B cell (primary cell): ENCODE results near the gene TIAM2. TPM values are rescaled to one million over a fixed set of nuclear protein-coding genes. Genes with fewer than 3 reads are reported as not detected.

Experiments used
- ATAC-seq: fragments of 200-7000 bp; cut with Tn5 transposase; one replicate; pipeline ENCODE4 v1.10.0; 2021; ENCODE audit warnings: low read depth, mild to moderate bottlenecking, moderate number of reproducible peaks, moderate library complexity
- CTCF ChIA-PET: fragments of 350-600 bp; sonication (Branson Sonifier 250); formaldehyde crosslinking; loops from one replicate; lab custom pipeline; 2021; ENCODE audit warnings: antibody characterized with exemption, inconsistent platforms; lab: Charles Lee
- POLR2A ChIA-PET: fragments of 350-600 bp; sonication (Branson Sonifier 250); formaldehyde crosslinking; loops from one replicate; lab custom pipeline; 2021; ENCODE audit warnings: antibody characterized with exemption; lab: Charles Lee
- DNase-seq: peaks from one replicate; pipeline ENCODE4 v3.0.0; 2013
- H2AFZ ChIP-seq: 2 replicates; pipeline ENCODE4 v1.6.1; 2012; ENCODE audit warnings: mild to moderate bottlenecking, low read depth, low read length; ENCODE audit not compliant: insufficient read depth, poor library complexity, severe bottlenecking
- H3K27ac ChIP-seq, 2 donors: 1 replicate in 1 of 2; 2 replicates in 1 of 2; pipeline ENCODE4 v1.5.1; 2012 to 2013; ENCODE audit warnings: low read length in 2 of 2, mild to moderate bottlenecking in 2 of 2, moderate library complexity in 1 of 2
- H3K27me3 ChIP-seq, 4 experiments: fragments of 200-600 bp in 1 of 4; sonication (generic) in 1 of 4; replicated peaks in 1 of 4; 1 replicate in 2 of 4; 2 replicates in 2 of 4; pipeline versions ENCODE4 v1.6.1 to v1.7.0; 2013 to 2016; ENCODE audit warnings: low read length in 3 of 4, mild to moderate bottlenecking in 2 of 4, mixed read lengths in 1 of 4, moderate library complexity in 1 of 4; ENCODE audit not compliant: insufficient read depth in 4 of 4, control insufficient read depth in 3 of 4; ENCODE audit errors: control extremely low read depth in 1 of 4
- H3K36me3 ChIP-seq, 2 experiments: replicated peaks in 1 of 2; 1 replicate in 1 of 2; 2 replicates in 1 of 2; pipeline versions ENCODE4 v1.6.1 to v1.7.1; 2013; ENCODE audit warnings: low read length in 1 of 2; ENCODE audit not compliant: insufficient read depth in 2 of 2, control insufficient read depth in 1 of 2; ENCODE audit errors: control extremely low read depth in 1 of 2, extremely low read depth in 1 of 2
- H3K4me1 ChIP-seq, 2 donors: fragments of 200-600 bp in 1 of 2; sonication (generic) in 1 of 2; 1 replicate in 1 of 2; 2 replicates in 1 of 2; pipeline versions ENCODE4 v1.5.1 to v1.6.1; 2013 to 2017; ENCODE audit warnings: low read length in 2 of 2; ENCODE audit not compliant: control insufficient read depth in 2 of 2, insufficient read depth in 2 of 2
- H3K4me2 ChIP-seq: replicated peaks from 2 replicates; pipeline ENCODE3; 2012; ENCODE audit warnings: mild to moderate bottlenecking, low read depth, low read length; ENCODE audit not compliant: poor library complexity, severe bottlenecking
- H3K4me3 ChIP-seq, 5 experiments: fragments of 200-600 bp in 1 of 5; sonication (generic) in 1 of 5; 1 replicate in 3 of 5; 2 replicates in 2 of 5; pipeline versions ENCODE4 v1.5.1 to v1.7.0; 2011 to 2016; ENCODE audit warnings: low read length in 4 of 5, mild to moderate bottlenecking in 4 of 5, low read depth in 2 of 5, control low read depth in 1 of 5, moderate library complexity in 1 of 5; ENCODE audit not compliant: insufficient read depth in 1 of 5; ENCODE audit errors: control extremely low read depth in 1 of 5, extremely low read depth in 1 of 5
- H3K79me2 ChIP-seq: fragments of 200-600 bp; sonication (generic); one replicate; pipeline ENCODE4 v1.6.0; 2016; ENCODE audit warnings: low read length; ENCODE audit not compliant: control insufficient read depth, insufficient read depth
- H3K9ac ChIP-seq: fragments of 200-600 bp; sonication (generic); 2 replicates; pipeline ENCODE4 v1.6.1; 2017; ENCODE audit warnings: mild to moderate bottlenecking, low read length, moderate library complexity
- H3K9me3 ChIP-seq, 3 donors: one replicate each; pipeline versions ENCODE4 v1.6.1 to v1.7.1; 2013; ENCODE audit warnings: low read length in 2 of 3; ENCODE audit not compliant: control insufficient read depth in 2 of 3, insufficient read depth in 1 of 3; ENCODE audit errors: control extremely low read depth in 1 of 3
- H4K20me1 ChIP-seq: 2 replicates; pipeline ENCODE4 v1.6.0; 2012; ENCODE audit warnings: mild to moderate bottlenecking, low read length; ENCODE audit not compliant: insufficient read depth, control insufficient read depth, poor library complexity, severe bottlenecking
- H3K27ac Mint-ChIP-seq: one replicate; pipeline ENCODE4 v1.8.0; 2021; ENCODE audit warnings: mixed read lengths
- H3K27me3 Mint-ChIP-seq: one replicate; pipeline ENCODE4 v1.8.0; 2021; ENCODE audit warnings: mixed read lengths
- H3K4me1 Mint-ChIP-seq: one replicate; pipeline ENCODE4 v1.8.0; 2021; ENCODE audit warnings: mixed read lengths
- H3K4me3 Mint-ChIP-seq: one replicate; pipeline ENCODE4 v1.8.0; 2021; ENCODE audit warnings: mixed read lengths
- H3K9me3 Mint-ChIP-seq: one replicate; pipeline ENCODE4 v1.8.0; 2022; ENCODE audit warnings: mixed read lengths; ENCODE audit not compliant: insufficient read depth
- CTCF ChIP-seq: fragments of 200-600 bp; IDR thresholded peaks from one replicate; pipeline ENCODE4 v1.8.0; 2022; ENCODE audit warnings: antibody characterized with exemption, mild to moderate bottlenecking
- EZH2 ChIP-seq: IDR thresholded peaks from 2 replicates; pipeline ENCODE4 v1.6.1; 2012; ENCODE audit warnings: borderline replicate concordance, low read depth, mild to moderate bottlenecking, moderate library complexity, low read length; ENCODE audit not compliant: insufficient read depth, poor library complexity, severe bottlenecking
- WGBS: methylation state at CpG from one replicate; pipeline ENCODE4 v1.1.5; 2013; ENCODE audit warnings: missing lambda C conversion rate; ENCODE audit not compliant: insufficient coverage; 5-methylcytosine and 5-hydroxymethylcytosine counted together
- intact Hi-C: fragments of 100-400 bp; cut with micrococcal nuclease; formaldehyde crosslinking; loops from one replicate; pipeline ENCODE4 v1.10.0; 2022
- polyA plus RNA-seq: library from polyadenylated mRNA; depleted of rRNA; stranded (reverse); fragments of >200 nt; gene quantifications from 2 replicates; pipeline ENCODE4 v1.2.3, GENCODE V29; 2012
- total RNA-seq, 2 donors: library from RNA; stranded (reverse); fragments of 120-200 nt in 1 of 2; gene quantifications; 1 replicate in 1 of 2; 2 replicates in 1 of 2; pipeline versions ENCODE4 v1.2.3 to v1.2.4, GENCODE V29; 2013 to 2022

Gene TIAM2
- total and polyA plus RNA-seq, 2 donors (not counting 1 experiment from before 2014, with no cell fraction given): 13.1 to 18.8 TPM

GRCh38 chr6:154998855-154999254 is 3.7 kb downstream of the TIAM2 start:
- CTCF ChIA-PET: no interaction called here
- POLR2A ChIA-PET: no interaction called here
- no peak overlapping the region for H3K9ac ChIP-seq
- ATAC-seq (no peak), DNase-seq (no peak)
- H3K36me3 ChIP-seq: no peaks in the 10 kb centered on the region
- H4K20me1 ChIP-seq: no peaks in the 10 kb centered on the region
- no peak for TF ChIP-seq CTCF
- no peak for TF ChIP-seq EZH2
- no peaks in the 10 kb centered on the region for H3K9me3 ChIP-seq
- no peak overlapping the region for H3K4me3 Mint-ChIP-seq
- no peak overlapping the region for H3K27ac ChIP-seq
- intact Hi-C loops: no loop called here
- H3K4me1 ChIP-seq: peaks cover 8% of the 10 kb centered on the region in 2 donors
- no peak overlapping the region for H3K27ac Mint-ChIP-seq
- H3K27me3 Mint-ChIP-seq: peaks cover 24% of the 10 kb centered on the region
- H3K79me2 ChIP-seq: no peaks in the 10 kb centered on the region
- no peak overlapping the region for H3K4me3 ChIP-seq
- peaks cover 0 to 24% (median 7%) of the 10 kb centered on the region in 4 experiments for H3K27me3 ChIP-seq
- H3K4me1 Mint-ChIP-seq: peaks cover 8% of the 10 kb centered on the region
- WGBS: 100% methylated on average over 1 of the region's 2 CpGs
- no peaks in the 10 kb centered on the region for H3K9me3 Mint-ChIP-seq
- no peak overlapping the region for H2AFZ ChIP-seq
- no peak overlapping the region for H3K4me2 ChIP-seq

GRCh38 chr6:155001482-155001881 is 6.4 kb downstream of the TIAM2 start:
- no peak for TF ChIP-seq EZH2
- no peaks in the 10 kb centered on the region for H3K9me3 Mint-ChIP-seq
- intact Hi-C loops: no loop called here
- H3K27me3 ChIP-seq: peaks cover 0 to 16% (median 3%) of the 10 kb centered on the region in 4 experiments
- H3K27ac ChIP-seq: no peak overlapping the region
- no peaks in the 10 kb centered on the region for H3K4me1 ChIP-seq
- ChIA-PET POLR2A (no interaction called here), CTCF (interaction anchor here (1.2 kb wide), 1 partner anchor 38 kb away, joined by 3 read pairs; no protein-coding TSS in a partner anchor)
- DNase-seq (no peak), ATAC-seq (no peak)
- no peaks in the 10 kb centered on the region for H4K20me1 ChIP-seq
- H3K9me3 ChIP-seq: no peaks in the 10 kb centered on the region
- H3K4me3 Mint-ChIP-seq: no peak overlapping the region
- H3K27ac Mint-ChIP-seq: no peak overlapping the region
- no peak overlapping the region for H3K4me3 ChIP-seq
- no peaks in the 10 kb centered on the region for H3K36me3 ChIP-seq
- H3K79me2 ChIP-seq: no peaks in the 10 kb centered on the region
- H3K4me2 ChIP-seq: no peak overlapping the region
- no peaks in the 10 kb centered on the region for H3K4me1 Mint-ChIP-seq
- WGBS: 100% methylated on average over 4 of the region's 5 CpGs
- H2AFZ ChIP-seq: no peak overlapping the region
- peaks cover 17% of the 10 kb centered on the region for H3K27me3 Mint-ChIP-seq
- H3K9ac ChIP-seq: no peak overlapping the region
